Activated CD4-positive, CD25-positive, alpha-beta regulatory T cell treated with anti-CD3 and anti-CD28 coated beads, Interleukin-2, amount 50 U/mL, for 16 hours (primary cell): Measurements from ENCODE around the gene RMDN2.
"Not testable (repeated sequence)": the region's sequence is repeated elsewhere in the genome, so short reads cannot be mapped to it uniquely, and the experiment has no call there.

Experiments used
- DNase-seq: peaks from one replicate; pipeline ENCODE4 v3.0.0-alpha.2; 2020; ENCODE audit warnings: low read depth, low spot score

RMDN2 gene

DNA sequence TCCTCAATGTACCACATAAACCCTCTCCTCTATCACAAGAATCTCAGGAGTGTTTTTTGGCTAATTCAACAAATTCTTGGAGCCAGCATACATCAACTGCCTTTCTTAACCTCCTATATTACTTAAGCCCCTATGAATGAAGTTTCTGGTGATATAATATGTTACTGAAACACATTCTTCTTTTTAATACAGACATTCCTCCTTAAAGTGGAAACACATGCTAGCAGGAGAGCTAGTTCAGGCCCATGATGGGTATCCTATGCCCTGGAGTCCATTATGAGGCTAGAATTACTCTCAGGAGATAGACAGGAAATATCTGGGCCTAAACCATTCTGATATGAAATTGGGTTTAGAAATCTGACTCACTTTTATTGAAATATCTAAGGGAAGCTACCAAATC lies 26.6 kb upstream of the RMDN2 start:
- no peak for DNase-seq

DNA sequence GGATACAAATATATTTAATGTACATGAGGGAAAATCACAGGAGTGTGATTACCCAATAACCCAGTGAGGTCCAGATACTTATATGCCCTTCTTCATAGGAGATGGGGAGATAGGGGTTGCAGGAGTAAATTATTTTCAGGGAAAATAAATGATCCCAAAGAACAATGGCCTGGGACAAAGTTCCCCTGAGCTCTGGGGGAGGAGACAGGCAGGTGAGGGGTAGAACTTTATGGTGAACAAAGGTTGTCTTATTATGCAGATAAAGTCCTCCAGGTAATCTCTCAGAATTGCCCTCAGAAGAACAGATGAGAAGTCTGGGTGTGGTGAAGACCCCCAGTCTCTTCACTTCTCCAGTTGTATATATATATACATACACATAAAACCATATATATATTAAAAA lies 22.1 kb upstream of the RMDN2 start:
- no peak for DNase-seq

DNA sequence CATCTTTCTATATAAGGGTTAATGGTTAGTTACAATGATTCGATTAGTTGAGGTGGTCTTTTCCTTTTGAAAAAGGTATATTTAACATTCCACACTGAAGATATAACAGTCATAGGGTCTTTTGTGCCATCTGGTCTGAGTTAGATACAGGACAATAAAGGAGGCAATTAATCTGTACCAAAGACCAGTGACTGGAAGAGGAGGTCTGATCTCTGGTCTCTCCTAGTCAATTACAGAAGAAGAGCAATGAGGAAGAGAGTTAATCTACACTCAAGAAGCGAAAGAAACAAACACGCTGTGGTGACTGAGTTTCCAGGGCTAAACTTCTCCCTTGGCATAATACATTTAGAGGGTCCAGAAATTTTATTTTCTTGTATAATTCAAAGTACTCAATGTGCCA lies 20.7 kb upstream of the RMDN2 start:
- no peak for DNase-seq

DNA sequence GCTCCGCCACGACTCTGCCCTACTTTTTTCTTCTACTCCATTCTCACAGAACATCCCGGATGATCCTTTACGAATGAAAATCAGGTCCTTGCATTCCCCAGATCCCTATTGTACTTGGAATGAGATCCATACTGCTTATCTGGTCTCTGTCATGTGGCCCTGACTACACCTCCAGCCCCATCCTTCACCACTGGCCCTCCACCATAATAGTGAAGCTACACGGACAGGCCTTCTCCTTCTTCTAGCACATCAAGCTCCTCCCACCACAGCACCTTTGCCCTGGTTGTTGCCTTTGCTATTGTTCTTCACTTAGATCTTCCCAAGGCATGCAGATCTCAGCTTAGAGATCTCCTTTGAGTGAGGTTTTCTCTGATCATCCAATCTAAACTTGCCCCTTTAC lies 20.1 kb upstream of the RMDN2 start:
- no peak for DNase-seq

GRCh38 chr2:37906131-37906530 lies 19.0 kb upstream of the RMDN2 start:
- no peak for DNase-seq

GRCh38 chr2:37907501-37908225 lies 17.4 kb upstream of the RMDN2 start:
- DNase-seq: no peak

GRCh38 chr2:37911296-37911873 lies 13.7 kb upstream of the RMDN2 start:
- DNase-seq: no peak

DNA sequence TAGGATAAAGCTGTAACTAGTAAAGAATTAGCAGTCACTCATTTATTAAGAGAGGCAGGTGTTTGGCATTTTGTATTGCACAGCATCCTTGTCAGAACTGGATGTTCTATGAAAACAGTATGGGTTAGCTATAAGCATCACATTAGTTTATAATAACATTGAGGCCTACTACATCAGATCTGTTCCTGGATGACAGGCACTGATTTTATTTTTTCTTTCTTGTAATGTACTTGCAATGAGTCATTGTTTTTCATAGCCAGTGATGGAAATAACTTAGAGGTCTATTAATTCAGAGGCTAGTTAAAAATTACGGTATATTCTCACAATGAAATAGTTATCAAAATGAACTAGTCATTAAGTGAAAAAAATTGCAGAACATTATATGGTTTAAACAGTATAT lies 13.0 kb upstream of the RMDN2 start:
- DNase-seq: no peak

DNA sequence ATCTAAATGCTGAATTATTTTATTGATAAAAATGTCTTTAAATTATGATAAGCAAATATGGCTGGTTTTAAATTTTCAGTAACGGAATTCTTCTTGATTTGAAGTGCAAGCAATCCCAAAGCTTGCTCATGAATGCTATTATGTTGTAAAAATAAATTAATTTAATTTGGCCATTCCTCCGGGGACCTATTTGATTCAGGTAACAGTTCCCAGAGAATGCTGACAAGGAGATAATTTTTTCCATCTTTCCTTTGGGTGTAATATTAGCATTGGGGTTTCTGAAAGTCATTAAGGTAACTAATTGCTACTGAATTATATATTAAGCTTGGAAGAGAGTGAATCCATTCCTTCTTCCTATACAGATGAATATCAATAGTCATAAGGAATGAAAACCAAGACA lies 12.5 kb upstream of the RMDN2 start:
- no peak for DNase-seq

DNA sequence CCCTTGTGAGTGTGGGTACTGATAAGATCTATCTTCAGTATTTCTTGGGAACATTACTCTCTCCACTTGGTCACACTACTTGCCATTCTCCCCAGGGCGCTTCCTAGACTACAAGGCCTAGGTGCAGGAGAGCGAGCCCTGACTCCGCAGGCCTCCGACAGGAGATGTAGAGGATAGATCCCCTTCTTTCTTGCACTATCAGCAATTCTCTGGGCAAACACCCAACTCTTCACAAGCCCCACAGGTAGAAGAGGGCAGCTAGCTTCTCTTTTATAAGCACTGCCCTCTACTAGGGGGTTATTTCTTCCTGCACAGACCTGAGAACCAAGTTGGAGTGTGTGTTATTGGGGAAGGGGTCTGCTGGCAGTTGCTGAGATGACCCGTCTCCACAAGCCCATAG lies 10.7 kb upstream of the RMDN2 start:
- DNase-seq: no peak

GRCh38 chr2:37915773-37916172 lies 9.3 kb upstream of the RMDN2 start:
- DNase-seq: no peak

- DNase-seq: no peak
Observed at GRCh38 chr2:37916512-37917082, 8.5 kb upstream of the RMDN2 start.

DNA sequence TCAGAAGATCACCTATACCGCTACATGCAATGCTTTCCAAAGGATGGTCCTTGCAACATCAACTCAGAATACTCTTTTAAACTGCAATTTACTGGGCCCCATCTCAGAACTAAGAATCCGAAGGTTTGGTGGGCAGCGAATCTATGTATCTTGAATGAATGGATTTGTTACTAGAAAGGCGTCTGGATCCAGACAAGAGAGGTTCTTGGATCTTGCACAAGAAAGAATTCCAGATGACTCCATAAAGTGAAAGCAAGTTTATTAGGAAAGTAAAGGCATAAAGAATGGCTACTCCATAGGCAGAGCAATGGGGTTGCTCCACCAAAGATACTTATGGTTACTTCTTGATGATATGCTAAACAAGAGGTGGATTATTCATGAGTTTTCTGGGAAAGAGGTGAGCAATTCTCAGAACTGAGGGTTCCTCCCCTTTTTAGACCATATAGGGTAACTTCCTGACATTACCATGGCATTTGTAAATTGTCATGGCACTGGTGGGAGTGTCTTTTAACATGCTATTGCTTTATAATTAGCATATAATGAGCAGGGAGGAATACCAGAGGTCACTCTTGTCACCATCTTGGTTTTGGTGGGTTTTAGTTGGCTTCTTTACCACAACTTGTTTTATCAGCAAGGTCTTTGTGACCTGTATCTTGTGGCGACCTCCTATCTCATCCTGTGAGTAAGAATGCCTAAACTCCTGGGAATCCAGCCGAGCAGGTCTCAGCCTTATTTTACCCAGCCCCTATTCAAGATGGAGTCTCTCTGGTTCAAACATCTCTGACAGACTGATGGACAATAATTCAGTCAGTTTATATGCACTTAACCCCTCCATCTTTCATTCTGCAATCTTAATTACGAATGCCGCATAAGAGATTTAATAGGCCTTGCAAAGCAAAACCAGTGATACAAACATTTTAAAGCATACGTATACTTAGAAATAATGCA lies 7.5 kb upstream of the RMDN2 start:
- DNase-seq: no peak

DNA sequence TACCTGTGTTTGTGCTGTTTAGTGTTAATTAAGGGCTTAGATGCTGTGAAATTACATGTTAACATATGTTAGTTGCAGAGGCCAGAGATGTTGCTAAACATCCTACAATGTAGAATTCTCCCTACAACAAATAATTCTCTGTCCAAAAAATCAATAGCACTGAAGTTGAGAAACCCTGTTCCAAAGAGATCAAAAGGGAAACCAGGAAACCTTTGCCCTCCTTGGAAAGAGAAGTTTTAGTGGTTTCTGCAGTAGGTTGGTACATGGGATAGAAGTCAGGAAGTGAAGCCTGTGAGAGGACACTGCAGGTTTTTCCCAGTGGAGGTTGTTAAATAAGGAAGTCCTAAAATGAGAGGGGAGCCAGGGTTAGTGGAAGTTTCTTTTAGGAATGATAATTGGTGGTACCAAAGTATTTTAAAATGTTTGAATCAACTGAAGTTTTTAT lies 6.3 kb upstream of the RMDN2 start:
- no peak for DNase-seq

DNA sequence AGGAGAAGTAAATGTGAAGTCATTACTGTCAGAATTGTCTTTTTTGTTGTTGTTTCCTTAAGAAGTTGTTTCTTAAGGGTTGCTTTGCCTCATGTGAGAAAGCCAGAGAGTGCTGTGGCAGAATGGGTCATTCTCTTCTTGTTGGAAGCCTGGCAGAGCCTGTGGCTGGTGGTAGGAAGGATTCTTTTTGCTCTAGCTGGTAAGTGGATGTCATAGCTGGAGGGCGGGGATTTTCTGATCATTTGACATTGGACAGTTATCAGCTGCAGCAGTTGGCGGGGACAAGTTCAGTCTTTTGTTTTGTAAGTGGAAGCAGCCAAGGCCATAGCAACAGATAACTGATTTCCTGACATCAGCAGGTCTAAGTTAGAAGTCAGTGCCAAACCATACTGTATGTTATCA lies 5.5 kb upstream of the RMDN2 start:
- no peak for DNase-seq

- no peak for DNase-seq
Observed at GRCh38 chr2:37920570-37920969, 4.5 kb upstream of the RMDN2 start.

DNA sequence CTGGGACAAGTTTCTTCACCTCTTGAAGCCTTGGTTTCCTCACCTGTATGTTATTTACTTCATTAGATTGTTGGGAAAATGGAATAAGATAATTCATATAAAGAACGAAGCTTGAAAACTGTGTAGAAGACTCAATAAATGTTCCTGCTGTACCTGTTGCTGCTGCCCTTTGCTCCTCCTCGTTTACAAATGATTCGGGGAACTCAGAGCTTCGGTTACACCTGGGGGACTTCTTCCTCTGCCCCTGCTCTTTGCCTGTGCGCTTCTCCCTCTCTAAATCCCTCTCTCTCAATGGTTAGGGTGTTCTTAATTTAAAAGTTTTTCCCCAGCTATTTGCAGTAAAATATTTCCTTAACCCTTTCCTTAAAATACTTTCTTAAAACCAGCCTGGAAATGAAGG lies 3.3 kb upstream of the RMDN2 start:
- DNase-seq: no peak

- no peak for DNase-seq
Observed at GRCh38 chr2:37923308-37924055, 1.6 kb upstream of the RMDN2 start.

DNA sequence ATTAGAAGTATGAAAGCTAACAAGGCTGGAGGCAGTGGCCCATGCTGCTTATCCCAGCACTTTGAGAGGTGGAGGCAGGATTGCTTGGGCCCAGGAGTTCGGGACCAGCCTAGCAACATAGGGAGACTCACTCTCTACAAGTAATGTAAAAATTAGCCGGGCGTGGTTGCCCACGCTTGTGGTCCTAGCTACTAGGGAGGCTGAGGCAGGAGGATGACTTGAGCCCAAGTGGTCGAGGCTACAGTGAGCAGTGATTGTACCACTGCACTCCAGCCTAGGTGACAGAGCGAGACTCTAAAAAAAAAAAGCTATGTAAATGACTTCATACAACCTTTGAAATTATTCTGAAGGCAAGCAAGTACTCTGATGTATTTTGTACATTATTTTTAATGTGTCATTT lies 1.5 kb downstream of the RMDN2 start:
- DNase-seq: no peak

DNA sequence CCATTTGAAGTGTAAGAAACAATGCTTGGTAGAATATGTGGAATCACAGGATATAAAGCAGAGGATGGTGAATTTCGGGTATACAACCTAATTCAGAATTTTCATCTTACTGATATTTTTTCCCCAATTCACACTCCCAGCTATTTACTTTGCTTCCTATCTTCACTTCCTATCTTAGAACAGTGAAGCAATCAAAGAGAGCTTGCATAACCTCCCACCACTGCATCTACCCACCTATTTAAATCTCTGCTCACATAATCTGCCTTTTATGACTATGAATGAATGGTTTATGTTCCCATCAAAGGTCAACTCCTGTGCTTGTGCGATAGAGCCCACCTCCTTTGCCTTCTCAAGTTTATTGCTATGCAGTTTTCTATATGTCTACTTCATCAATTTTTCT lies 3.3 kb downstream of the RMDN2 start:
- DNase-seq: no peak

- DNase-seq: not testable (repeated sequence)
Observed at GRCh38 chr2:37930392-37930791, 5.3 kb downstream of the RMDN2 start.
